SH-SY5Y (cell line): ENCODE data around the gene C11orf52.

ENCODE experiments used
- GATA2 ChIP-seq: IDR thresholded peaks from 2 replicates; pipeline ENCODE4 v1.6.1; 2011; ENCODE audit warnings: mild to moderate bottlenecking, low read depth, low read length
- GATA3 ChIP-seq: IDR thresholded peaks from 2 replicates; pipeline ENCODE4 v1.6.1; 2011; ENCODE audit warnings: low read depth, mild to moderate bottlenecking, low read length, moderate library complexity

DNA sequence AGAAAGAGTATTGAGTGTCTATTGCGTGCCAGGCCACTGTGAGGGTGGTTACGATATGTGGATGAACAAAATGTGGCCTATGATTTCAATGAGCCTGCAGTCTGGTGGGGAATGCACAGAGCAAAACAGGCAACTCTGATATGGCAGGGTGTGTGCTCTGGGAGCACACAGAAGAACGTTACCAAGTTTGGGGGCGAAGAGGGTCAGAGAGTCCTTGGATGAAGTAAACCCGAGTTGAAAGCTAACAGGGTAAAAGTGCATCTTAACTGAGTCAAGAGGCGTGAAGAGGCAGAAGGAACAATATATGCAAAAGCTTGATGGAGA is 39.1 kb upstream of the C11orf52 start:
- no peak for TF ChIP-seq GATA2
- TF ChIP-seq GATA3 = no peak
